SK-N-SH treated with all-trans-retinoic acid at 6 μM for 48 hours (cell line): ENCODE data around the gene DTNB.

Source experiments
- ATAC-seq: fragments of 200-7000 bp; cut with Tn5 transposase; 3 replicates; pipeline ENCODE4 v1.9.1; 2020; ENCODE audit warnings: mild to moderate bottlenecking, moderate library complexity
- ARNTL ChIP-seq: fragments of 450-650 bp; formaldehyde crosslinking; IDR thresholded peaks from 2 replicates; pipeline ENCODE4 v1.5.0; 2020; ENCODE audit warnings: low read depth, mild to moderate bottlenecking, moderate library complexity, borderline replicate concordance
- BACH2 ChIP-seq: fragments of 250-450 bp; sonication (Bioruptor Pico); IDR thresholded peaks from 2 replicates; pipeline ENCODE4 v1.9.0; 2021; ENCODE audit warnings: mild to moderate bottlenecking, borderline replicate concordance
- CSDC2 ChIP-seq: fragments of 250-450 bp; sonication (Bioruptor Pico); IDR thresholded peaks from 2 replicates; pipeline ENCODE4 v1.5.0; 2020; ENCODE audit warnings: mild to moderate bottlenecking, moderate library complexity
- OSR1 ChIP-seq: fragments of 250-450 bp; sonication (Bioruptor Pico); IDR thresholded peaks from 2 replicates; pipeline ENCODE4 v1.8.0; 2022; ENCODE audit warnings: moderate library complexity, mild to moderate bottlenecking, inconsistent platforms
- PPARA ChIP-seq: fragments of 250-450 bp; sonication (Bioruptor Pico); IDR thresholded peaks from 2 replicates; pipeline ENCODE4 v1.5.0; 2020; ENCODE audit warnings: mild to moderate bottlenecking, borderline replicate concordance
- RARB ChIP-seq: fragments of 250-450 bp; sonication (Bioruptor Pico); IDR thresholded peaks from 2 replicates; pipeline ENCODE4 v1.8.0; 2021; ENCODE audit warnings: mild to moderate bottlenecking, moderate library complexity
- SNAI2 ChIP-seq: fragments of 250-450 bp; sonication (Bioruptor Pico); IDR thresholded peaks from 2 replicates; pipeline ENCODE4 v1.5.0; 2020; ENCODE audit warnings: mild to moderate bottlenecking, moderate library complexity
- TCF4 ChIP-seq: fragments of 250-450 bp; sonication (Bioruptor Pico); IDR thresholded peaks from 2 replicates; pipeline ENCODE4 v1.8.0; 2021; ENCODE audit warnings: mild to moderate bottlenecking, moderate library complexity, borderline replicate concordance
- TOX ChIP-seq: fragments of 250-450 bp; sonication (Bioruptor Pico); IDR thresholded peaks from 2 replicates; pipeline ENCODE4 v1.8.0; 2021; ENCODE audit warnings: mild to moderate bottlenecking, moderate library complexity, borderline replicate concordance
- ZFP3 ChIP-seq: fragments of 250-450 bp; sonication (Bioruptor Pico); IDR thresholded peaks from 2 replicates; pipeline ENCODE4 v1.5.0; 2020; ENCODE audit warnings: mild to moderate bottlenecking, moderate library complexity
- ZFP30 ChIP-seq: fragments of 450-650 bp; formaldehyde crosslinking; IDR thresholded peaks from 2 replicates; pipeline ENCODE4 v1.5.0; 2022; ENCODE audit warnings: mild to moderate bottlenecking, moderate library complexity
- ZNF565 ChIP-seq: fragments of 450-650 bp; formaldehyde crosslinking; conservative IDR thresholded peaks from 2 replicates; pipeline ENCODE4 v1.5.0; 2020; ENCODE audit warnings: low read depth, mild to moderate bottlenecking, moderate library complexity
- ZNF70 ChIP-seq: fragments of 450-650 bp; formaldehyde crosslinking; IDR thresholded peaks from 2 replicates; pipeline ENCODE4 v1.5.0; 2020; ENCODE audit warnings: mild to moderate bottlenecking, moderate library complexity
- ZNF8 ChIP-seq: fragments of 450-650 bp; formaldehyde crosslinking; IDR thresholded peaks from 2 replicates; pipeline ENCODE4 v1.5.0; 2020; ENCODE audit warnings: mild to moderate bottlenecking, moderate library complexity
- TF ChIP-seq, protein P1 (sequence below): fragments of 250-450 bp; sonication (Bioruptor Pico); IDR thresholded peaks from 2 replicates; pipeline ENCODE4 v1.8.0; 2020; ENCODE audit warnings: mild to moderate bottlenecking, moderate library complexity, borderline replicate concordance
- TF ChIP-seq, protein P2 (sequence below): fragments of 250-450 bp; sonication (Bioruptor Pico); IDR thresholded peaks from 2 replicates; pipeline ENCODE4 v1.5.0; 2020; ENCODE audit warnings: mild to moderate bottlenecking, moderate library complexity
- TF ChIP-seq, protein P3 (sequence below): fragments of 250-450 bp; sonication (Bioruptor Pico); IDR thresholded peaks from 2 replicates; pipeline ENCODE4 v1.5.1; 2021; ENCODE audit warnings: mild to moderate bottlenecking, moderate library complexity
- TF ChIP-seq, protein P4 (sequence below): fragments of 250-450 bp; sonication (Bioruptor Pico); IDR thresholded peaks from 2 replicates; pipeline ENCODE4 v1.8.0; 2021; ENCODE audit warnings: low read depth, mild to moderate bottlenecking, moderate library complexity, borderline replicate concordance
- TF ChIP-seq, protein P5 (sequence below): fragments of 250-450 bp; sonication (Bioruptor Pico); IDR thresholded peaks from 2 replicates; pipeline ENCODE4 v1.5.1; 2020; ENCODE audit warnings: low read depth, mild to moderate bottlenecking, moderate library complexity

Gene DTNB

DNA sequence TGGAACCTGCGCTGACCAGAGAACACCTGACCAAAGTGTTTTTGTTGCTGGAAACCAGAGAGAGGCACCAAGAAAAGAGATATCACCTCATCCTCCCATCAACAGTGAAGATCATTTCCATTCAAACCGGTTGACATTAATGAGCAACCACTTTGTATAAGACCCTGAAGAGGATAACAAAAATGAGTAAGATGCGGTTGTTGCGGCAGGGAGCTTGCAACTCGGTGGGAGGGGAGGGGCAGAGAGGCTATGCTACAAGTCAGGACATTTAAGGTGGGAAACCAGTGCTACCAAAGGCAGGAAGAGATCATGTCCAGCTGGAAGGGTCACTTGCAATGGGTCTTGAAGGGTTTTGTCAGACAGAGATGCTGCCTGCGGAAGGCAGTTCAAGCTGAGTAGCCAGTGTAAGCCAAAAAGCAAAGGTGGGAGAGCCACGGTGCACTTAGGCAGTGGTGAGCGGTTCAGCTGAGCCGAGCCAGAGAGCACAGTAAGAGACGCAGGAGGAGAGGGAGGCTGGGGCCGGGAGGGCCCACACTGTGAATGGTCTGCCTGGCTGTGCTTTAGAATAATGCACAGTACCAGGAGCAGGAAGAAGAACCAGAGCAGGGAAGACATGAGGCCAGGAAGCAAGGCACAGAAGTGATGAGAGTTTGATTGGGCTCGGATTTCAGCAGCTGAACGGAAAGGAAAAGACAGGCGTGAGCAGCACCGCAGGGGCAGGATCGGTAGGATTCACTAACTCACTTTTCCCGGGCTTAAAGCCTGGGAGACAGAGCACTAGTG, 24.4 kb upstream of the DTNB start (continued):
- TF ChIP-seq ZNF70 (no peak), ZNF8 (CRISPR knock-in tag) (no peak)

DNA sequence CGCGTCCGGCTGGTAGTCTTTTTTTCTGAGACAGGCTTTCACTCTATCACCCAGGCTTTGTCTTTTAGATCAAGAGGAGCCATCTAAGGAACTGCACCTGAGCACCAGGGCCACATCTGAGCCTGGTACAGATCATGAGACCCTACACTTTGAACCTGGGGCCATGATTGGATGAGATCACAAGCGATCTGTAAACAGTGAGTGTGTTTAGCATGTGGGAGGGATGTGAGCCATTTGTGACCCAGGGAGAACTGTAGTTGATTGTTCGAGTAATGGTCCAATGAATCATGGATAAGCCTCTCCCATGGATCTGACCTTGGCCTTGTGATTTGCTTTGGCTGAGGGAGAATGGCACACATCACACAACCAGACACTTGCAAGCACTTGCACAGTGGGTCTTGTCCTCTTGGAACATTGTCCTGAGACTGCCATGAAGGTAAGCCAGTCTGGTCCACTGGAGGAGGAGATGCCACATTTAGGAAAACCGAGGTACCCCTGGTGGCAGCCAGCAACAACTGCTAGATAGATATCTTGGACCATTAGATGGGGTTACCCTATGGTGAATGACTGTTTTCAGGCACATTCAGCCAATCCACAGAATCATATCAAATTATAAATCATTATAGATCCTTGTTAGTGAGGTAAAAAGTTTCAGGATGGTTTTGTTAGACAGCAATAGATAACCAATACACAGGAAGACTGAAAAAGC, 19.5 kb upstream of the DTNB start:
- no peak for ATAC-seq
- TF ChIP-seq, protein P1, sequence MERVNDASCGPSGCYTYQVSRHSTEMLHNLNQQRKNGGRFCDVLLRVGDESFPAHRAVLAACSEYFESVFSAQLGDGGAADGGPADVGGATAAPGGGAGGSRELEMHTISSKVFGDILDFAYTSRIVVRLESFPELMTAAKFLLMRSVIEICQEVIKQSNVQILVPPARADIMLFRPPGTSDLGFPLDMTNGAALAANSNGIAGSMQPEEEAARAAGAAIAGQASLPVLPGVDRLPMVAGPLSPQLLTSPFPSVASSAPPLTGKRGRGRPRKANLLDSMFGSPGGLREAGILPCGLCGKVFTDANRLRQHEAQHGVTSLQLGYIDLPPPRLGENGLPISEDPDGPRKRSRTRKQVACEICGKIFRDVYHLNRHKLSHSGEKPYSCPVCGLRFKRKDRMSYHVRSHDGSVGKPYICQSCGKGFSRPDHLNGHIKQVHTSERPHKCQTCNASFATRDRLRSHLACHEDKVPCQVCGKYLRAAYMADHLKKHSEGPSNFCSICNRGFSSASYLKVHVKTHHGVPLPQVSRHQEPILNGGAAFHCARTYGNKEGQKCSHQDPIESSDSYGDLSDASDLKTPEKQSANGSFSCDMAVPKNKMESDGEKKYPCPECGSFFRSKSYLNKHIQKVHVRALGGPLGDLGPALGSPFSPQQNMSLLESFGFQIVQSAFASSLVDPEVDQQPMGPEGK (CRISPR knock-in tag): no peak
- TF ChIP-seq, protein P2, sequence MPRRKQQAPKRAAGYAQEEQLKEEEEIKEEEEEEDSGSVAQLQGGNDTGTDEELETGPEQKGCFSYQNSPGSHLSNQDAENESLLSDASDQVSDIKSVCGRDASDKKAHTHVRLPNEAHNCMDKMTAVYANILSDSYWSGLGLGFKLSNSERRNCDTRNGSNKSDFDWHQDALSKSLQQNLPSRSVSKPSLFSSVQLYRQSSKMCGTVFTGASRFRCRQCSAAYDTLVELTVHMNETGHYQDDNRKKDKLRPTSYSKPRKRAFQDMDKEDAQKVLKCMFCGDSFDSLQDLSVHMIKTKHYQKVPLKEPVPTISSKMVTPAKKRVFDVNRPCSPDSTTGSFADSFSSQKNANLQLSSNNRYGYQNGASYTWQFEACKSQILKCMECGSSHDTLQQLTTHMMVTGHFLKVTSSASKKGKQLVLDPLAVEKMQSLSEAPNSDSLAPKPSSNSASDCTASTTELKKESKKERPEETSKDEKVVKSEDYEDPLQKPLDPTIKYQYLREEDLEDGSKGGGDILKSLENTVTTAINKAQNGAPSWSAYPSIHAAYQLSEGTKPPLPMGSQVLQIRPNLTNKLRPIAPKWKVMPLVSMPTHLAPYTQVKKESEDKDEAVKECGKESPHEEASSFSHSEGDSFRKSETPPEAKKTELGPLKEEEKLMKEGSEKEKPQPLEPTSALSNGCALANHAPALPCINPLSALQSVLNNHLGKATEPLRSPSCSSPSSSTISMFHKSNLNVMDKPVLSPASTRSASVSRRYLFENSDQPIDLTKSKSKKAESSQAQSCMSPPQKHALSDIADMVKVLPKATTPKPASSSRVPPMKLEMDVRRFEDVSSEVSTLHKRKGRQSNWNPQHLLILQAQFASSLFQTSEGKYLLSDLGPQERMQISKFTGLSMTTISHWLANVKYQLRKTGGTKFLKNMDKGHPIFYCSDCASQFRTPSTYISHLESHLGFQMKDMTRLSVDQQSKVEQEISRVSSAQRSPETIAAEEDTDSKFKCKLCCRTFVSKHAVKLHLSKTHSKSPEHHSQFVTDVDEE: no peak
- TF ChIP-seq, protein P3, sequence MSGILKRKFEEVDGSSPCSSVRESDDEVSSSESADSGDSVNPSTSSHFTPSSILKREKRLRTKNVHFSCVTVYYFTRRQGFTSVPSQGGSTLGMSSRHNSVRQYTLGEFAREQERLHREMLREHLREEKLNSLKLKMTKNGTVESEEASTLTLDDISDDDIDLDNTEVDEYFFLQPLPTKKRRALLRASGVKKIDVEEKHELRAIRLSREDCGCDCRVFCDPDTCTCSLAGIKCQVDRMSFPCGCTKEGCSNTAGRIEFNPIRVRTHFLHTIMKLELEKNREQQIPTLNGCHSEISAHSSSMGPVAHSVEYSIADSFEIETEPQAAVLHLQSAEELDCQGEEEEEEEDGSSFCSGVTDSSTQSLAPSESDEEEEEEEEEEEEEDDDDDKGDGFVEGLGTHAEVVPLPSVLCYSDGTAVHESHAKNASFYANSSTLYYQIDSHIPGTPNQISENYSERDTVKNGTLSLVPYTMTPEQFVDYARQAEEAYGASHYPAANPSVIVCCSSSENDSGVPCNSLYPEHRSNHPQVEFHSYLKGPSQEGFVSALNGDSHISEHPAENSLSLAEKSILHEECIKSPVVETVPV (CRISPR knock-in tag): no peak
- TF ChIP-seq, protein P4, sequence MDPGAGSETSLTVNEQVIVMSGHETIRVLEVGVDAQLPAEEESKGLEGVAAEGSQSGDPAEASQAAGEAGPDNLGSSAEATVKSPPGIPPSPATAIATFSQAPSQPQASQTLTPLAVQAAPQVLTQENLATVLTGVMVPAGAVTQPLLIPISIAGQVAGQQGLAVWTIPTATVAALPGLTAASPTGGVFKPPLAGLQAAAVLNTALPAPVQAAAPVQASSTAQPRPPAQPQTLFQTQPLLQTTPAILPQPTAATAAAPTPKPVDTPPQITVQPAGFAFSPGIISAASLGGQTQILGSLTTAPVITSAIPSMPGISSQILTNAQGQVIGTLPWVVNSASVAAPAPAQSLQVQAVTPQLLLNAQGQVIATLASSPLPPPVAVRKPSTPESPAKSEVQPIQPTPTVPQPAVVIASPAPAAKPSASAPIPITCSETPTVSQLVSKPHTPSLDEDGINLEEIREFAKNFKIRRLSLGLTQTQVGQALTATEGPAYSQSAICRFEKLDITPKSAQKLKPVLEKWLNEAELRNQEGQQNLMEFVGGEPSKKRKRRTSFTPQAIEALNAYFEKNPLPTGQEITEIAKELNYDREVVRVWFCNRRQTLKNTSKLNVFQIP (CRISPR knock-in tag): no peak
- TF ChIP-seq, protein P5, sequence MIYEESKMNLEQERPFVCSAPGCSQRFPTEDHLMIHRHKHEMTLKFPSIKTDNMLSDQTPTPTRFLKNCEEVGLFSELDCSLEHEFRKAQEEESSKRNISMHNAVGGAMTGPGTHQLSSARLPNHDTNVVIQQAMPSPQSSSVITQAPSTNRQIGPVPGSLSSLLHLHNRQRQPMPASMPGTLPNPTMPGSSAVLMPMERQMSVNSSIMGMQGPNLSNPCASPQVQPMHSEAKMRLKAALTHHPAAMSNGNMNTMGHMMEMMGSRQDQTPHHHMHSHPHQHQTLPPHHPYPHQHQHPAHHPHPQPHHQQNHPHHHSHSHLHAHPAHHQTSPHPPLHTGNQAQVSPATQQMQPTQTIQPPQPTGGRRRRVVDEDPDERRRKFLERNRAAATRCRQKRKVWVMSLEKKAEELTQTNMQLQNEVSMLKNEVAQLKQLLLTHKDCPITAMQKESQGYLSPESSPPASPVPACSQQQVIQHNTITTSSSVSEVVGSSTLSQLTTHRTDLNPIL: no peak
- TF ChIP-seq ARNTL (CRISPR knock-in tag) (no peak), OSR1 (CRISPR knock-in tag) (no peak), CSDC2 (no peak), ZFP3 (CRISPR knock-in tag) (no peak), BACH2 (CRISPR knock-in tag) (no peak), ZNF565 (CRISPR knock-in tag) (no peak), PPARA (CRISPR knock-in tag) (no peak), TOX (no peak), RARB (CRISPR knock-in tag) (no peak)

DNA sequence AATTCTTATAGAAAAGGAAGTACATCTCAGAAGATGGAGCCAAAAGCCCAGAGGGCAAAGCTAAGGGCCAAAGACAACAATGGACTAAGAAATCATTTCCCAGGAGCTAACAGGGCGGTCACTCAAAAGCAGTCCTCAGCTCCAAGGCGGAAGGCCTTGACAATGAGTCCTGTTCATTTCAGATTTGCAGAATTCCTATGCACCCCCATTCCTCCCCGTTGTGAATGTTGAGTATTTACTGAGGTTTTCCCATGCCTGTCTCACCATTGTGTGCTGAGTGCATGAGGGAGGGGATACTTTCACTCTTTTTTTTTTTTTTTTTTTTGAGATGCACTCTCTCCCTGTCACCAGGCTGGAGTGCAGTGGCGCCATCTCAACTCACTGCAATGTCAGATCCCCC, 18.8 kb upstream of the DTNB start:
- TF ChIP-seq ZNF70 (no peak), ZNF565 (CRISPR knock-in tag) (no peak), SNAI2 (CRISPR knock-in tag) (no peak), TCF4 (CRISPR knock-in tag) (no peak), PPARA (CRISPR knock-in tag) (no peak), ARNTL (CRISPR knock-in tag) (no peak), RARB (CRISPR knock-in tag) (no peak), ZFP30 (CRISPR knock-in tag) (no peak), CSDC2 (no peak)
- TF ChIP-seq, protein P3 (CRISPR knock-in tag): no peak
- TF ChIP-seq, protein P2: no peak
- TF ChIP-seq, protein P4 (CRISPR knock-in tag): no peak
- no peak for ATAC-seq
